Measurements from ENCODE around the gene MYLK2. TPM values are rescaled to one million over a fixed set of nuclear protein-coding genes. Genes with fewer than 3 reads are reported as not detected.

Gene MYLK2
- total RNA-seq, 2 donors from 2014 or later = 0.12 TPM; not detected in 1

- no peaks in the 10 kb centered on the region for H3K9me3 ChIP-seq
- DNase-seq (ENCODE audit: low spot score) = no peak
- H3K27me3 ChIP-seq = no peaks in the 10 kb centered on the region
- H3K4me1 ChIP-seq = no peaks in the 10 kb centered on the region
- no peaks in the 10 kb centered on the region for H3K36me3 ChIP-seq
- TF ChIP-seq CTCF (IDR thresholded peaks at IDR 0.05) = no peak
- no peak overlapping the region for H3K27ac ChIP-seq
- no peak overlapping the region for H3K4me3 ChIP-seq
Measured at GRCh38 chr20:31803552-31804291, 15.4 kb upstream of the MYLK2 start.

GRCh38 chr20:31806564-31807355, 12.4 kb upstream of the MYLK2 start:
- H3K36me3 ChIP-seq = no peaks in the 10 kb centered on the region
- H3K4me3 ChIP-seq = no peak overlapping the region
- no peaks in the 10 kb centered on the region for H3K9me3 ChIP-seq
- no peak overlapping the region for H3K27ac ChIP-seq
- peaks cover 0 to 19% of the 10 kb centered on the region in 2 donors for H3K4me1 ChIP-seq
- no peaks in the 10 kb centered on the region for H3K27me3 ChIP-seq
- DNase-seq (ENCODE audit: low spot score) = no peak
- TF ChIP-seq CTCF (IDR thresholded peaks at IDR 0.05) = no peak

- Histone ChIP-seq H3K27me3 (no peaks in the 10 kb centered on the region), H3K36me3 (no peaks in the 10 kb centered on the region), H3K4me1 (peaks cover 0 to 35% of the 10 kb centered on the region in 2 donors), H3K27ac (no peak overlapping the region), H3K4me3 (no peak overlapping the region), H3K9me3 (no peaks in the 10 kb centered on the region)
- no peak for TF ChIP-seq CTCF (IDR thresholded peaks at IDR 0.05)
- DNase-seq (ENCODE audit: low spot score) = no peak
Measured at GRCh38 chr20:31808481-31808880, 10.7 kb upstream of the MYLK2 start.

- Histone ChIP-seq H3K27me3 (no peaks in the 10 kb centered on the region), H3K36me3 (no peaks in the 10 kb centered on the region), H3K27ac (no peak overlapping the region), H3K4me3 (no peak overlapping the region), H3K4me1 (peaks cover 0 to 38% of the 10 kb centered on the region in 2 donors), H3K9me3 (no peaks in the 10 kb centered on the region)
- TF ChIP-seq CTCF (IDR thresholded peaks at IDR 0.05) = no peak
- DNase-seq (ENCODE audit: low spot score) = no peak
Measured at GRCh38 chr20:31809661-31810060, 9.5 kb upstream of the MYLK2 start.

- Histone ChIP-seq H3K9me3 (no peaks in the 10 kb centered on the region), H3K4me3 (no peak overlapping the region), H3K27ac (peak overlapping the region; percentile 64 to 86), H3K27me3 (no peaks in the 10 kb centered on the region), H3K36me3 (no peaks in the 10 kb centered on the region), H3K4me1 (peaks cover 0 to 49% of the 10 kb centered on the region in 2 donors)
- DNase-seq (ENCODE audit: low spot score) = no peak
- TF ChIP-seq CTCF (IDR thresholded peaks at IDR 0.05) = no peak
Measured at GRCh38 chr20:31811198-31811597, 8.0 kb upstream of the MYLK2 start.
